DOHH2 (cell line): Measurements from ENCODE around the gene ZNF276.

Source experiments
- H3F3A ChIP-seq: fragments of 200-600 bp; sonication (generic), shearing (Covaris generic); 2 replicates; pipeline ENCODE4 v1.6.0; 2016; ENCODE audit warnings: antibody characterized with exemption, mild to moderate bottlenecking; ENCODE audit not compliant: control insufficient read depth, insufficient read depth
- H3K27ac ChIP-seq: fragments of 200-600 bp; sonication (generic); 2 replicates; pipeline ENCODE4 v1.5.1; 2014; ENCODE audit warnings: low read depth, mild to moderate bottlenecking, low read length, moderate library complexity
- H3K27me3 ChIP-seq: fragments of 200-600 bp; sonication (generic); 2 replicates; pipeline ENCODE4 v1.6.1; 2014; ENCODE audit warnings: mild to moderate bottlenecking, low read length, mixed read lengths; ENCODE audit not compliant: control insufficient read depth
- H3K36me3 ChIP-seq: fragments of 200-600 bp; sonication (generic); 2 replicates; pipeline ENCODE4 v1.6.1; 2014; ENCODE audit warnings: mild to moderate bottlenecking, low read length, moderate library complexity, mixed read lengths; ENCODE audit not compliant: control insufficient read depth
- H3K4me1 ChIP-seq: fragments of 200-600 bp; sonication (generic); 2 replicates; pipeline ENCODE4 v1.6.1; 2014; ENCODE audit warnings: mild to moderate bottlenecking, low read length, mixed read lengths; ENCODE audit not compliant: control insufficient read depth
- H3K4me2 ChIP-seq: fragments of 200-600 bp; sonication (generic); 2 replicates; pipeline ENCODE4 v1.6.0; 2014; ENCODE audit warnings: mild to moderate bottlenecking, low read length, moderate library complexity
- H3K4me3 ChIP-seq: fragments of 200-600 bp; sonication (generic); 2 replicates; pipeline ENCODE4 v1.5.1; 2014; ENCODE audit warnings: mild to moderate bottlenecking, low read length, mixed read lengths
- H3K79me2 ChIP-seq: fragments of 200-600 bp; sonication (generic); 2 replicates; pipeline ENCODE4 v1.6.1; 2014; ENCODE audit warnings: mild to moderate bottlenecking, low read length, mixed read lengths; ENCODE audit not compliant: control insufficient read depth
- H3K9me2 ChIP-seq: fragments of 200-600 bp; sonication (generic); replicated peaks from 2 replicates; pipeline ENCODE4 v1.6.1; 2014; ENCODE audit warnings: mild to moderate bottlenecking, low read length, mixed read lengths; ENCODE audit not compliant: control insufficient read depth
- H3K9me3 ChIP-seq: fragments of 200-600 bp; sonication (generic); 2 replicates; pipeline ENCODE4 v1.6.1; 2014; ENCODE audit warnings: antibody characterized with exemption, low read length, mixed read lengths; ENCODE audit not compliant: control insufficient read depth, insufficient read depth
- H4K20me1 ChIP-seq: fragments of 200-600 bp; sonication (generic); 2 replicates; pipeline ENCODE4 v1.6.0; 2014; ENCODE audit warnings: low read depth, mild to moderate bottlenecking, antibody characterized with exemption, low read length, moderate library complexity; ENCODE audit not compliant: control insufficient read depth, insufficient read depth
- EZH2phosphoT487 ChIP-seq: fragments of 200-600 bp; sonication (generic); IDR thresholded peaks from 2 replicates; pipeline ENCODE4 v1.6.1; 2017; ENCODE audit warnings: borderline replicate concordance, mild to moderate bottlenecking, antibody characterized with exemption, low read length, moderate library complexity, mixed read lengths
- TF ChIP-seq, protein P1 (sequence below): fragments of 200-600 bp; sonication (generic); IDR thresholded peaks from one replicate; pipeline ENCODE4 v1.5.1; 2014; ENCODE audit warnings: antibody characterized with exemption, mild to moderate bottlenecking, low read depth, low read length; ENCODE audit not compliant: poor library complexity, severe bottlenecking

ZNF276 gene

GRCh38 chr16:89708481-89708931 is 12.8 kb upstream of the ZNF276 start:
- Histone ChIP-seq H3K27me3 (no peaks in the 10 kb centered on the region), H3K9me3 (no peaks in the 10 kb centered on the region), H3K9me2 (no peaks in the 10 kb centered on the region), H3K4me3 (no peak overlapping the region), H3K4me1 (peaks cover 11% of the 10 kb centered on the region), H3F3A (no peaks in the 10 kb centered on the region), H4K20me1 (no peaks in the 10 kb centered on the region), H3K36me3 (peaks cover 6% of the 10 kb centered on the region; the same call in 1 of the 2 replicates), H3K27ac (no peak overlapping the region), H3K4me2 (no peak overlapping the region), H3K79me2 (peaks cover 15% of the 10 kb centered on the region)
- TF ChIP-seq EZH2phosphoT487: no peak
- TF ChIP-seq, protein P1, sequence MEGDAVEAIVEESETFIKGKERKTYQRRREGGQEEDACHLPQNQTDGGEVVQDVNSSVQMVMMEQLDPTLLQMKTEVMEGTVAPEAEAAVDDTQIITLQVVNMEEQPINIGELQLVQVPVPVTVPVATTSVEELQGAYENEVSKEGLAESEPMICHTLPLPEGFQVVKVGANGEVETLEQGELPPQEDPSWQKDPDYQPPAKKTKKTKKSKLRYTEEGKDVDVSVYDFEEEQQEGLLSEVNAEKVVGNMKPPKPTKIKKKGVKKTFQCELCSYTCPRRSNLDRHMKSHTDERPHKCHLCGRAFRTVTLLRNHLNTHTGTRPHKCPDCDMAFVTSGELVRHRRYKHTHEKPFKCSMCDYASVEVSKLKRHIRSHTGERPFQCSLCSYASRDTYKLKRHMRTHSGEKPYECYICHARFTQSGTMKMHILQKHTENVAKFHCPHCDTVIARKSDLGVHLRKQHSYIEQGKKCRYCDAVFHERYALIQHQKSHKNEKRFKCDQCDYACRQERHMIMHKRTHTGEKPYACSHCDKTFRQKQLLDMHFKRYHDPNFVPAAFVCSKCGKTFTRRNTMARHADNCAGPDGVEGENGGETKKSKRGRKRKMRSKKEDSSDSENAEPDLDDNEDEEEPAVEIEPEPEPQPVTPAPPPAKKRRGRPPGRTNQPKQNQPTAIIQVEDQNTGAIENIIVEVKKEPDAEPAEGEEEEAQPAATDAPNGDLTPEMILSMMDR: no peak

DNA sequence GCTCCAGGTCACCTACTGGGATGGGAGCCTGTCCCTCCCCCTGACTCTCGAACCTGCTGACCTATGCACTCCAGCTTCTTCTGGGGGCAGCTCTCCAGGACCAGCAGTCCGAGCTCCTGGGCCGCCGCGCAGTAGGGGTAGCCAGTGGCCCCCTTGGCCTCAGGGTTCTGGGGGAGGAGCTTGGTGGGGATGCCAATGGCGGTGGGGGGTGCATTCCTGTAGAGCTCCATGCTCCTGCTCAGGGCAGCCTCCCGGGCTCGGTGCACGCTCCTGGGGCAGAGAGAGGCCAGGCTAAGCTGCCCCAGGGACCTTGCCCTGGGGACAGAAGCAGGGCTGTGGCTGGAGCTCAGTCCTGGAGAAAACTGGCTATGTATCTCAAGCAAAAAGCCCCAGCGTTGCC is 12.2 kb upstream of the ZNF276 start:
- Histone ChIP-seq H3K4me1 (peaks cover 11% of the 10 kb centered on the region), H3K4me2 (no peak overlapping the region), H3K9me2 (no peaks in the 10 kb centered on the region), H3K27ac (no peak overlapping the region), H3K27me3 (no peaks in the 10 kb centered on the region), H3K4me3 (no peak overlapping the region), H3K9me3 (no peaks in the 10 kb centered on the region), H3K79me2 (peaks cover 16% of the 10 kb centered on the region), H3F3A (no peaks in the 10 kb centered on the region), H3K36me3 (peaks cover 8% of the 10 kb centered on the region), H4K20me1 (no peaks in the 10 kb centered on the region)
- no peak for TF ChIP-seq EZH2phosphoT487
- TF ChIP-seq, protein P1: no peak

DNA sequence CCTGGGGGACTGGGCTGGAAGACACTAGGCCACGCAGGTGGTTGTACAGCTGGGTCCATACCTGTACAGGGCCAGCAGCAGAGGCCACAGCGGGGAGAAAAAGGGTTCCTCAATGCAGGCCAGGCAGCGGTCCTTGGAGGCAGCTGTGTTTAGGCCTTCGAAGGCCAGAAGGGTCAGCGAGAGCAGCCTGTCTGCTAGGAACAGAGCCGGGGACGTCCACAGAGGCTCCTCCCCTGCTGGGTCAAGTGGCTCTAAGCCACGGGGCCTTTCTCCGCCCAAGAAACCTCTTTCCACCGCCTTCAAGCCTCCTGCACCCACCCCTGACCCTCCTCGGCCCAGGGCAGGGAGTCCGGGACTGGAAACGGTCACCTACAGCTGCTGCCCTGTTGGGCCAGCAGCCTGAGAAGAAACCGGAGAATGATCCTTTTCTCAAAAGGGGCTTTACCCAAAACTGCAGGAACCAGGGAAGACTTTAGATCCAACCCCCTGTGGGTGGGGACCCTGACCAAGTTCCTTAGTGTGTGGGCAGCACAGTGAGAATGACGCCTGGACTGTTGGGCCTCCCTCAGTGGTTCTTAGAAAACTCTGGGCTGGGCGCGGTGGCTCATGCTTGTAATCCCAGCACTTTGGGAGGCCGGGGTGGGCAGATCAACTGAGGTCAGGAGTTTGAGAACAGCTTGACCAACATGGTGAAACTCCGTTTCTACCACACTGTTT is 11.5 kb upstream of the ZNF276 start:
- Histone ChIP-seq H3K27me3 (no peaks in the 10 kb centered on the region), H3K79me2 (peaks cover 16% of the 10 kb centered on the region), H3F3A (no peaks in the 10 kb centered on the region), H4K20me1 (no peaks in the 10 kb centered on the region), H3K4me1 (peaks cover 11% of the 10 kb centered on the region), H3K9me2 (no peaks in the 10 kb centered on the region), H3K4me3 (no peak overlapping the region), H3K4me2 (no peak overlapping the region), H3K36me3 (peaks cover 14% of the 10 kb centered on the region), H3K9me3 (no peaks in the 10 kb centered on the region), H3K27ac (no peak overlapping the region)
- TF ChIP-seq, protein P1: no peak
- no peak for TF ChIP-seq EZH2phosphoT487
